HG02943 (cell line): ENCODE measurements around the gene RBM47.

Experiments used
- ATAC-seq: cut with Tn5 transposase; IDR thresholded peaks from one replicate; pipeline ENCODE4 v1.9.1; 2021; ENCODE audit warnings: mild to moderate bottlenecking, low read depth, moderate library complexity; ENCODE audit not compliant: unreplicated experiment

RBM47 gene

GRCh38 chr4:40506492-40506891 is 123.2 kb downstream of the RBM47 start:
- no peak for ATAC-seq

GRCh38 chr4:40506066-40506465 is 123.6 kb downstream of the RBM47 start:
- no peak for ATAC-seq

DNA sequence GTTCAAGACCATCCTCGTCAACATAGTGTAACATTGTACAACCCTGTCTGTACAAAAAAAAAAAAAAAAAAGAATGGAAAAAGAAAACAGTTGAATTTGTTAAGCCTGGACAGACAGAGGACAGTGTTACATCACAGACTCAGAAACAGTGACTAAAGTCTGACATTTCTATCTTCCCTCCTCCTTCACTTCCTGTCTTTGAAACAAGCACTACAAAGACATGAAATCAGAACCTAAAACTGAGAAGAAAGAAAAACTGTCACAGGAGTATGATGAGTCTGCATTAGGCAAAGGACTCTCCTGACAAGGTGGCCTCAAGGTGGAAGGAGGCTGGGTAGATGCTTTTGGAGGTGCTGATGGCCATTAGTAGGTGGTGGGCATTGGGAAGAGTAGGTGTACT is 126.7 kb downstream of the RBM47 start:
- no peak for ATAC-seq

GRCh38 chr4:40502220-40502619 is 127.4 kb downstream of the RBM47 start:
- ATAC-seq = no peak

DNA sequence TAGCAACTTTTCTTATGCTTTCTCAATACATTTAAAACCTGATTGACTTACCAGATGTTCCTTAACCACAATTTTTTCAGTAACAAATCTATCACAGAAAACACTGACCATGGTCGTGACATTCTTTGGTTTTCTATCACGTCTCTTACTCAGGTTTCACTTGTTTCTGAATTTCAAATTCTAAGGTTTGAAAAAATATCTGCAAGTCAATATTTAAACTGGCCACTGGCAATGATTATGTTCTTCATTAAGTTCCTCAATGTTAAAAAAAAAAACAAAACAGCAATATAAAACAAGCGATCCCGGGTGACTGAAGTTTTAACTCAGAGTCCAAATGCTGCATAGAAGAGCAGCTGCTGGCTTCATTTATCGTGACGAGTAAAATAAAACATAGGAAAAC is 128.9 kb downstream of the RBM47 start:
- no peak for ATAC-seq

- ATAC-seq = no peak
These were observed 136.5 kb downstream of the RBM47 start for GRCh38 chr4:40493160-40493559.

GRCh38 chr4:40492691-40493090 is 137.0 kb downstream of the RBM47 start:
- no peak for ATAC-seq

DNA sequence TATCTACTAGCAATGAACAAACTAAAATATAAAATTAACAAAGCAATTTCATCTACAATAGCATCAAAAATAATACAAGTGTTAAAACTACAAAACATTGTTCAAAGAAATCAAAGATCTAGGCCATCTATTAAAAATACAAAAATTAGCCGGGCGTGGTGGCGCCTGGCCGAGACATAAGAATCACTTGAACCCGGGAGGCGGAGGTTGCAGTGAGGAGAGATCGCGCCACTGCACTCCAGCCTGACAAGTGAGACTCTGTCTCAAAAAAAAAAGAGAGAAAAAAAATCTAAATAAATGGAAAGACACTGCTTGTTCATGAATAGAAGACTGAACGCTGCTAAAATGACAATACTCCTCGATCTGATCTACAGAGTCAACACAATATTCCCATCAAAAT is 139.2 kb downstream of the RBM47 start:
- no peak for ATAC-seq

DNA sequence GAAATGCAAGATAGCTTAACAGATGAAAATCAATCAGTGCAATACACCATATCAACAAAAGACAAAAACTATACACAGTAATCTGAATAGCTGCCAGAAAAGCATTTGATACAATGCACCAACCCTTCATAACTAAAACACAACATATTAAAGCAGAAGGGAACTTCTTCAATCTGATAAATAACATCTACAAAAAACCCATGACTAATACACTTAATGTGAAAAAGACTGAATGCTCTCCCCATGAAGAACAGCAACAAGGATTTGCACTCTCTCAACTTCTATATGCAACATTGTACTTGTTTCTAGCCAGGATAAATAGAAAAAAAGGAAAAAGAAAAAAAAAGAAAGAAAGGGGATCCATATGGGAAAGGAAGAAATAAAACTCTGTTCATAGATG is 139.7 kb downstream of the RBM47 start:
- no peak for ATAC-seq

DNA sequence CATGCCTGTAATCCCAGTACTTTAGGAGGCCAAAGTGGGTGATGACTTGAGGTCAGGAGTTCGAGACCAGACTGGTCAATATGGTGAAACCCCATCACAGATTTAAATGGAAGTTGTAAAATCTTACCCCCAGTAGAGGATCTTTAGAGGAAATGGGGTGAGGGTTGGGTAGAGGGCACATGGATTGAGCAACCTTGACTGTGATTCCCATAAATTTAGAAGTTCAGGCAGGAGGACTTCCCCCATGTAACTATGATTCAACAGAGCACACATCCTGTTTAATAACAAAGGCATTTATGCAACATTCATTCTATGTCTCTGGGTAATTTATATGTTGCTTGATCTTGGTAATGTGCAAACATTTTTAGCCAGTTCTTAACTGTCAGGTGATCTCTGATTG is 143.1 kb downstream of the RBM47 start:
- ATAC-seq = no peak

GRCh38 chr4:40484346-40485090 is 145.1 kb downstream of the RBM47 start:
- no peak for ATAC-seq

DNA sequence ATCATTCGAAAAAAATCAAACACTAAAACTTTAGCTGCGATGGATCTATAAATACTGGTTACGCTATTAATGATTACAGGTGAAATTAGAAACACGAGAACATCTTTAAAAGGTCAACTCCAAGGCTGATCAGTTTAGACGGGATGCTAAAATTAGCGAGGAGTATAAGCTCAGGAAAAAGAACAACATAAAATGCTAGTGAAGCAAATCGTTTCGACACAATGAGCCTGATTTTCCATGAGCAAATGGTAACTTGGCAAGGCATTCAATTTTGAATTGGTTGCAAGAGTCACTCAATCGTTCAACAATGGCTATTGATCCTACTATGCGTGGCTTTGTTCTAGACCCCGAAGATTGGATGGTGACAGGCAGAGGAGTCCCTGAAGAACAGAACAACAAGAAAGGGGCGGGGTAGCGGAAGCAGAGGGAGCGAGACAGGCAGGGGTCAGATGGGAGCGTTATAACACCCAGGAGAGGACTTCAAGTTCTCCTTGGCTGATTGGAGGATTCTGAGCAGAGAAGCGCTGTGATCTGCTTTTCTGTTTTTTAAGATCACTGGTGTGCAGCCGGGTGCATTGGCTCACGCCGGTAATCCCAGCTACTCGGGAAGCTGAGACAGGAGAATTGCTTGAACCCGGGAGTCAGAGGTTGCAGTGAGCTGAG is 146.5 kb downstream of the RBM47 start:
- ATAC-seq = no peak

GRCh38 chr4:40481977-40482376 is 147.7 kb downstream of the RBM47 start:
- no peak for ATAC-seq

- no peak for ATAC-seq
These were observed 149.4 kb downstream of the RBM47 start for GRCh38 chr4:40480291-40480690.

DNA sequence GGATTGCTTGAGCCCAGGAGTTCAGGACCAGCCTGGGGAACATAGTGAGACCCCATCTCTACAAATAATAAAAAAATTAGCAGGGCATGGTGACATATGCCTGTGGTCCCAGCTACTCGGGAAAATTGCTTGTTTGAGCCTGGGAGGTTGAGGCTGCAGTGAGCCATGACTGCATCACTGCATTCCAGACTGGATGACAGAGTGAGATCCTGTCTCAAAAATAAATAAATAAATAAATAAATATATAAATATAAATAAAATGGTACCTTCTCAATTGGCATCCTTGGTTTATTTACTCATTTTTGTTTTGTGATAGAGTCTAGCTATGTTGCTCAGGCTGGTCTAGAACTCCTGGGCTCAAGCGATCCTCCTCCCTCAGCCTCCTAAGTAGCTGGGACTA is 150.3 kb downstream of the RBM47 start:
- ATAC-seq = no peak

GRCh38 chr4:40475609-40476008 is 154.1 kb downstream of the RBM47 start:
- ATAC-seq = no peak

DNA sequence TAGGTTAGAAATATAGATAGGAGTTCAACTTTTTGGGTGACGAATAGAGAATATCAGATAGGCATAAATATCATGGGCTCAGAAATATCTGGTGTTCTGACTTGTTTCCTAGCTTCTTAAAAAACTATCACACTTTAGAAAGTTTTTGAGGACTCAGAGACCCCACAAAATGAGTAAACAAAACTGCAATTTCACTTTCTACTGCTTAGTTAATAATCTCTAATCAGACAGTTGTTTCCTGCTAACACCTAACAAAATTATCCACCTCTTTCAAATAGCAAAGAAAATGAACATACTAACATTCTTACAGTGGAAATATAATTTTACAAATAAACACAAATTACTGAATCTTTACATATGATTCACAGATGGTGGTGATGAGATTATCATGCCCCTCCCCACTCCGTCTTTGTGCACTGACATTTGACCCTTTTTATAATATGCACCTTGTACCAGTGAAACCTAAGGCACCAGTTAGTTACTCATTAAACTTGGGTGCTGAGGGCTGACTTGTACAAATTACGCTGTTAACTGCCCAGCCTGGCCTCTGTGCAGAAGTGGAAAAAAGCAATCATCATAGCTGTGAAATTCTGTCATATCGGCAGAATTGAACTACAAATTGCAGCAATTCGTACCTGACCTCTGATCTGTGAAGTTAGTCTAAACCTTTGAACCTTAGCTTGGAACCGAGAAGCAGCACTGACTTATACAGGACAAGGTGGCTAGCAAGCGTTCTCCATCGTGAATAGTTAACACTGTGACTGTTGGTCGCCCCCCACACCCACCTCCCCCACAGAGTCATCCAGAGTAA is 155.9 kb downstream of the RBM47 start:
- peak; percentile 81 for ATAC-seq

- ATAC-seq = no peak
These were observed 157.7 kb downstream of the RBM47 start for GRCh38 chr4:40471923-40472322.

DNA sequence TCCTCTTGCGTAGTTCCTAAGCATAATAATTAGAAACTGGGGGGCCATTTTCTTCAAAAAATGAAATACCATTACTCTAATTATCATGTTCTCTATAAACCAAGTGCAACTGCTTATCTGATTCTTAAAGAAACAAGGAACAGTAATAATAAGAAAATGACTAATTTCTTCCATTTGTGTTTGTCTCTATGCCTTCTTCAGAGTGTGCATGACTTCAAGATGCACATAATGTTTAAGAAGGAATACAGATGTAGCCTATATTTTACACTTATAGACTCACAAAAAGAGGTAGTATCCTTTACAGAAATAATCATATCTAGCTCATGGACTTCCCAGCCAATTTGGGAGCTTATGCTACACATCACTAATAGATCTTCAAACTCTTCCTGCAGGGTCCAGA is 162.9 kb downstream of the RBM47 start:
- no peak for ATAC-seq

DNA sequence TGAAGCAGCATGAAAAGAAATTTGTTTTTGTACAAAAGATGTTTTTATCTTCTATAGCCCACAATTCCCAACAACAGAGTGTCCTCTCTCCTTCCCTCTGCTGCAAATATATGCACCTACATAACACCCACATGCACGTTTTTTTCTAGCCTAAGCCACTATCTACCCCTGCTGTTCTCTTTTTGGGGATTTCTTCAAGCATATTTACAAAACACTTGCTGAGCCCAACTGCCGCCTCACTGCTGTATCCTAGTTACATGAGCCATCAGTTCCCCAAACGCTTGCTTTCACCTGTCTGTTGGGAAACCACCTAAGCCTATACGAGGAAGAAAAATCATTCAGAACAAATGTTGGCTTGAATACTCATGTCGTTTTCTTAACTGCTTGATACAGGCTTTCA is 167.3 kb downstream of the RBM47 start:
- no peak for ATAC-seq

DNA sequence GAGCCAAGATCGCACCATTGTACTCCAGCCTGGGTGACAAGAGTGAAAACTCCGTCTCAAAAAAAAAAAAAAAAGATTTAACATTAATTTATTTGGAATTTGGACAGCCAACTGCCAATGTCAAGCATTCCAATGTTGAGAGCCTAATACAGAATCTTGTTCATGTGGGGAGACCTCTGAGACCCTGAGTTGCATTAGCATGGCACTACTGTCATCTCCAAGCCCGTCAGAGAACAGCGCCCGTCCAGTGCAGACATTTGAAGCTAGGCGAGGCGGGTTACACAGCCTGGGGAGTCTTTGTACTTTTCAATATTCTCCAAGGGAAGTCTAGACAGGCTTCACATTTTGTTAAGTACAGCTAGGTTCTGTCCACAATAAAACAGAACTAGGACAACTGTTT is 167.8 kb downstream of the RBM47 start:
- no peak for ATAC-seq
